ENCODE data around the gene NOTCH2. TPM values are rescaled to one million over a fixed set of nuclear protein-coding genes. Genes with fewer than 3 reads are reported as not detected.
"Not testable (repeated sequence)": the region's sequence is repeated elsewhere in the genome, so short reads cannot be mapped to it uniquely, and the experiment has no call there.

The NOTCH2 gene
- 119 TPM for total RNA-seq

DNA sequence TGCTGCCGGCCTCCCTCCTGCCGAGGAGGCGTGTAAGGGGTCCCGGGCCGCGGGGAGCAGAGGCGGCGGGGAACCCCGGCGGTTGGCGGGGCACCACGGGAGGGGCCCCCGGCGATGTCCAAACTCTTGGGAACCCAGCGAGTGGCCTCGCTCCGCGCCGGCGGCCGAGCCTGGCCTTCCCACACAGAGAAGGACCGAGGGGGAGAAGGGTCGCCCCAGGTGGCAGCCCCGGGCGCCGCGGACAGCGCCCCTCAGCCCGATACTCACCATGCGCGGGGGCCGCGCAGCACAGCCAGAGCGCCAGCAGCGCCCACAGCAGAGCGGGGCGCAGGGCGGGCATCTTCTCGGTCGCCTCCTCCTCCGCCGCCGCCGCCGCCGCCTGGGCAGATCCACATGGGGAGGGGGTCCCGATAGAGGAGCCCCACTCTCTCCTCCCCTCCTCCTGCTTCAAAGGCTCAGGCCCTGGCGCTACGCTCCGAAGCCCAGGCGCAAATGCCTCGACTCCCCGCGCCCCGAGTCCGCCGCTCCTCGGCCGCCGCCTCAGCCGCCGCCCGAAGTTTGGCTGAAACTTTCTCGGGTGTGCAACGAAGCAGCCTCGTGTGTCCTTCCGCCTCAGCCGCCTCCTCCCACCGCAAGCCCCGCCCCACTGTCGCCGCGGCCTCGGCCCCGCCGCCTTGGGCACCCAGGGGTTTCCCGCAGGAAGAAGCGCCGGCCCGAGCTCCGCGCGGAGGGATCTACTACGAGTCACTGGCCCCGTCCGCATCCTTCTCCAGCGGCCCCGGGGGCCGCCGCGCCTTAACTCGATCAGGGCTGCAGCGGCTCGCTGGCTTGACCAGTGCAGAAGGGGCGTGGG, at the start of gene NOTCH2:
NOTCH2 (minus strand) TSS at position 596 of the 853 bp plus-strand sequence; CDS start at position 340, 256 bp downstream.
- DNase-seq (ENCODE audit: low read depth in 2 of 3, low spot score in 2 of 3): peak in 2 of 3 donors; percentile 41 to 59

DNA sequence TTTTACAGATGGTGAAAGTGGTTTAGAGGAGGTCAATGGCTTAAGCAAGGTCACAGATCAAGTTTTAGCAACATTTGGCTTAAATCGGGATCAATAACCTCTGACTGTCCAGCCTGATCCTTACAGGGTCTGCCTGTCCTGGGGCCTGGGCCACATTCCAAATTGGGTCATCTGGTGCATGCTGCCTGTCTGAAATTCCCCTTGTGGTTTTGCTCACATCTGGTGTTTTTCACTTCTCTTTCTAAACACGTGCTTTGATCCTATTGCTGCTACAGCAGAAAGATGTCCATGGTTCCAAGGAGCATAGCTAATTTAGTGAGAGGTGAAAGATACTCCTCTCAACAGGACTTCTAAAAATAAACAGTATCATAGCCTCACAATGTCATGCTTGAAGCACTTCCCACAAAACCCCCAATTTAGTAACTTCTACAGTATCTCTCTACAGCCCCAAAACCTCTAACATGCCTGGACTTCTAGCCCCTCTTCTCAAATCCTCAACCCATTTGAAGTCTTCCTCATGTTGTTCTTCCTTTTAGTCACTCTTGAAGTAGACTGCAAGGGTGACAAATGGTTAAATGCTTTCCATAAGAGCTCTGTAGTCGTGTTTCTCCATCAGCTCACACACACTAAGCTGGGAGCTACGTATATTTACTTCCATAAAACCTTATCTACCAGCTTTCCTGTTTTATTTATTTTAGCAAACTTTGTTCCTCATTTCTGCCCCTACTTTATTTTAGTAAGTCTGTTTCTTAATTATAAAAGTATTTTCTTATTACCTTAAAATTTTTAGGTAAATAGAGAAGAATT, 48.1 kb upstream of the NOTCH2 start:
- DNase-seq (ENCODE audit: low read depth in 2 of 3, low spot score in 2 of 3): peak in 2 of 3 donors; percentile 8 to 17

DNA sequence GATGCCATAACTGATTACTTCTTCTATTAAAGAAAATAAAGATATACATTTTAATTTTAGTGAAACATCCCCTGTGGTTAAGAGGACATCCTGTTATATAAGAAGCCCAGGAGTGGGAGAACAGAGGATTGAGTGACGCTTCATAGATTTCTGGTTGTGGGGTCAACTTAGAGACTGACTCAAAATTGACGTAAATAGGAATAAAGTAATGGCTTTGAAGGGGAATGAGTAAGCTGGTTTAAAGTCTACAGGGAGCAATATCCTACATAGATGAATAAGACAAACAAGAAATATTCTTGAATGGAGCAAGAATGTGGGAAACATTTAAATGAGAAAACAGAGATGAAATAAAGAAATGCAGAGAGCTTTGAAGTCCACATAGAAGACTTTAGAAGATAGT, 46.6 kb upstream of the NOTCH2 start:
- not testable (repeated sequence) for DNase-seq (ENCODE audit: low read depth in 2 of 3, low spot score in 2 of 3)

GRCh38 chr1:120113134-120113533, 43.7 kb upstream of the NOTCH2 start:
- not testable (repeated sequence) for DNase-seq (ENCODE audit: low read depth in 2 of 3, low spot score in 2 of 3)

DNA sequence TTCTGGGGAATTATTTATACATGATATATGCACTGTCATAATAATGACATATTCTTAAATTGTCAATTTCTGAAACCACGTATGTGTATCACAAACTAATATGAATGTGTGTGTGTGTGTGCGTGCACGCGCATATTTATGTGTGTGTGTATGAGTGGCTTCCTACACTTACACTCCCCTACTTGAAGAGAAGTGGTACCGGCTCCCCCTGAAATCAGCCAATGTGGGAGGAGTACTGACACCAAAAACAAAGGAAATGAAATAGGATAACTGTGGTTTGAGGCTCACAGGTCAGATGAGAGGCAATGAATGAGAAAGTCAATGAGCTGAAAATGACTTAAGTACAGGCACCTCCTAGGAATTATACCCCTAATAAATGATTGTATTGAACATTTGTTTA, 42.8 kb upstream of the NOTCH2 start:
- DNase-seq (ENCODE audit: low read depth in 2 of 3, low spot score in 2 of 3): not testable (repeated sequence)

GRCh38 chr1:120111771-120112170, 42.3 kb upstream of the NOTCH2 start:
- not testable (repeated sequence) for DNase-seq (ENCODE audit: low read depth in 2 of 3, low spot score in 2 of 3)

- DNase-seq (ENCODE audit: low read depth in 2 of 3, low spot score in 2 of 3): not testable (repeated sequence)
Observed at GRCh38 chr1:120111008-120111407, 41.5 kb upstream of the NOTCH2 start.

DNA sequence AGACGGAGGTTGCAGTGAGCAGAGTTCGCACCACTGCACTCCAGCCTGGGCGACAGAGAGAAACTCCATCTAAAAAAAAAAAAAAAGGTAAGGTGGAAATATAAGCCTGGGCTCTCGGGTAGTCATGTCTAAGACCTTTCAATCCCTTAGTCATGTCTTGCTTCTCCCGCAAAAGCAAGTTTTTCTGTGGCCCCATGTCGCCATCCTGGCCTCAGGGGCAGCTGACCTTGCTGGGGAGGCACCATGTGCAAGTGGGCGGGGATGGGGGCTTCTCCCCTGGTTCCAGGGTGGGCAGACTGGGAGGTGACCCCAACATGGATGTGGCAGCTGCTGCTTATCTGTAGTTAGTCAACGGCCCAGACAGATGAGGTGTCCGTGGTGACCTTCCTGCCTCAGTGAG, 40.2 kb upstream of the NOTCH2 start:
- not testable (repeated sequence) for DNase-seq (ENCODE audit: low read depth in 2 of 3, low spot score in 2 of 3)

GRCh38 chr1:120109180-120109579, 39.7 kb upstream of the NOTCH2 start:
- DNase-seq (ENCODE audit: low read depth in 2 of 3, low spot score in 2 of 3): not testable (repeated sequence)

DNA sequence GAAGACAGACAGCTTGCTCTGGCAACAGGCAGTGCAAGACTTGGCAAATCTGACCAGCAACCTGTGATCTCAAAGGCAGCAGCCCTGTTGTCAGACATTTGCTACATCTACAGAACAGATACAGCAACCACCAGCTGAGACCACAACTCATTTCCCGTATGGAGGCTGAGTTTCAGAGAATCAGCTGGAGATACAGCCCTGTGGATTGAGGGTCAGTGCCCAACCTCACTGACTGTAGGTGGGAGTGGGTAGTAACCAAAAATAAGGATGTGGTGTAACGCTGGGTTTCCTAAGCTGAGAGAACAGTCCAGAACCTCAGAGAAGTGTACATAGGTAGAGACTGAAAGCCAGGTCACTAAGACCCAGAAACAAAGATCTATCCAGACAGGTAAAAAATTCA, 35.8 kb upstream of the NOTCH2 start:
- not testable (repeated sequence) for DNase-seq (ENCODE audit: low read depth in 2 of 3, low spot score in 2 of 3)

DNA sequence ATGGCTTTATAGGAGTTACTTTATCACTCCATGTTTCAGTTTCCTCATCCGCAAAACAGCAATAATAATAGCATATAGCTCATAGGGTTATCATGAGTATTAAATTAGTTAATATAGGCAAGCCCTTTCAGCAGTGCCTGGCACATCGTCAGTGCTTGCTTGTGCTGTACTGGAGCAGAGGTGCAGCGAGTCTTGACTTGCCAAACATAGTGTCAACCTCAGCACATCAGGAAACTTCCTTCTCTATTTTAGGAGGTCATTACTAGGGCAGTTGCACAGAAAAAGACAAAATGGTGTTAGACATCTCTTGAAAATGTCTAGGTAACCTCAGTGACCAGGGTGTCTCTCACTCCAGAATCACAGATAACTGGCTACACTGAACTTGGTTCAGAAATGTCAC, 34.3 kb upstream of the NOTCH2 start:
- not testable (repeated sequence) for DNase-seq (ENCODE audit: low read depth in 2 of 3, low spot score in 2 of 3)

- not testable (repeated sequence) for DNase-seq (ENCODE audit: low read depth in 2 of 3, low spot score in 2 of 3)
Observed at GRCh38 chr1:120101593-120101992, 32.1 kb upstream of the NOTCH2 start.

- DNase-seq (ENCODE audit: low read depth in 2 of 3, low spot score in 2 of 3): not testable (repeated sequence)
Observed at GRCh38 chr1:120100590-120100989, 31.1 kb upstream of the NOTCH2 start.

DNA sequence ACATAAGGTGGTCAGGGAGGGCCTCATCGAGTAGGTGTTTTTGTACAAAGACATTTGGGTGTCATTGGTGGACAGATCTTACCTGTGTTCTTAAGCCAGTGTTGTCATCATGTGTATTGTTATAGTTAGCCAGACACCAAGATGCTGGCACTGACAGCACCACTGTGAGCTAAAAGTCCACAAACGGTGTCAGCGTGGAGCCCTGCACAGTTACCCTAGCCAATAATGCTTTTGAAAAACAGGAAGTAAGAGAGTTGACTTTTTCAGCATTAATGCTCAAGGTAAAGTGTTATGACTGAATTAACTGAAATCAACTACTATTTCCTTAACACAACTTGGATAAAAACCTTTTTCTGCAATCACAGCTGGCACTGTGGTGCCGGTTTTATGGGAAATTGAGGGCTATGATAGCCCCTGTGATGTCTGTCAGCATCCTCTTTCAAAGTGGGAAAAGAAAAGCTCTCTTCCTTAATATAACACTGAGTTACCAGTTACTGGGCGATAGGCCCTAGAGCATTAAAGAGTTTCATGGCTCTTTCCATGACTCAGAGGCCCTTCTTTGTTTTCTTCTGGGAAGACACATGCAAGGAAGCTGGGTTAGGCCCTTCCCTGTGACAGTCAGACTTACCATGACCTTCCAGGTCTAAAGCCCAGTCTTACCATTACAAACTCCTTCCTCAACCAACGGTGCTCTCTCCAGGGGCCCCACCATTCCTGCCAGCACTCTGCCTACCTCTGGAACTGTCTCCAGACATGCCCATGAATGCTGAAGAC, 29.7 kb upstream of the NOTCH2 start:
- DNase-seq (ENCODE audit: low read depth in 2 of 3, low spot score in 2 of 3): not testable (repeated sequence)

DNA sequence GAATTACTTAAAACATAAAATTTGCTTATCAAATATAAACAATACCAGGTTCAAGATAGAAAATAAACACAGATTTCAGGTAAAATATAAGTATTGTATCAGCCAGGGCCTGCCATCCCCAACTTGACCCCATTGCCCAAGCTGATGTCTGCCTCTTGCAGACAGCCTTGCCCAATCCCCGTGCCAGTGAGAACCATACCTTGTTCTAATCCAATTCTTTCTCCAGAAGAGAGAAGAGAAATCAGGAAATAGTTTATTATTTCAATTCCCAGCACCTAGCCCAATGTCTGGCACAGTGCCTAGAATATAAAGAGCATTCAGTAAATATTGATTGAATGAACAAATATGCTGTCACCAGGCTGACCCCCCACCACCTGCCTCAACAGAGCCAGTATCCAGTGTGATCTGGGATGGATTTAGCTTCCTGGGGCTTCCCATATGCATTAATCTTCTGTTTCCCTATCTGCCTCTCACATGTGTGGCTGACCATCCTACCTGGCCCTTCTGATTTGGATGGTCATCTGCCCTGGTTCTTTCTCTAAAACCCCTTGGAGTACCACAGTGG, 27.6 kb upstream of the NOTCH2 start:
- not testable (repeated sequence) for DNase-seq (ENCODE audit: low read depth in 2 of 3, low spot score in 2 of 3)

DNA sequence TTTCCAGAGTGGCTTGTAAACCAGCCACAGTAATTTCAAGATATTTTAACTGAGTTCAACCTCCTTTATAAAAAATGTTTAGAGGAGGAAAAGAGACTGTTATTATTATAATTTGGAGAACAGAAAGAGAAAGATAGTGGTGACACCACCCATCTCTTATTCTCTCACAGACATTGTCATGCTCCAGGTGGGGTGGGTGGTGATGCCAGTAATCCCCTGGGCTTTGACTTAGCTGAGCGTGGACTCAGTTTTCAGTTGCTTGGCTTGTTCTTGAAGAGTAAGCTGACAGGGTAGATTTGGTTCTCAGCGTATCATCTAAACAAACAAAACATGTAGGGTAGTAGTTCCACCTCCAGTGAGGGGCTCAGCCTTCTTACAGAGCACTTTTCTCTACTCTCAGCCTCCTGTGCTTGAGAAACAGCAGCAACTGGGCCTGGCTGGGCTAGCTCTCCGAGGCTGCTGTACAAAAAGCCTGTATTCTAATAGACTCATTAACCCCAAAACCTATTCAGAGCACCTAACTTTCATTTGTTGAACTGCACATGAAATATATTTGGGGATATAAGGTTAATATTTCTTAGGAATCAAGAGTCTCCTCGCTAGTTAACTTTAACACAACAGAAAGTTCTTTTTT, 24.2 kb upstream of the NOTCH2 start:
- DNase-seq (ENCODE audit: low read depth in 2 of 3, low spot score in 2 of 3): not testable (repeated sequence)

DNA sequence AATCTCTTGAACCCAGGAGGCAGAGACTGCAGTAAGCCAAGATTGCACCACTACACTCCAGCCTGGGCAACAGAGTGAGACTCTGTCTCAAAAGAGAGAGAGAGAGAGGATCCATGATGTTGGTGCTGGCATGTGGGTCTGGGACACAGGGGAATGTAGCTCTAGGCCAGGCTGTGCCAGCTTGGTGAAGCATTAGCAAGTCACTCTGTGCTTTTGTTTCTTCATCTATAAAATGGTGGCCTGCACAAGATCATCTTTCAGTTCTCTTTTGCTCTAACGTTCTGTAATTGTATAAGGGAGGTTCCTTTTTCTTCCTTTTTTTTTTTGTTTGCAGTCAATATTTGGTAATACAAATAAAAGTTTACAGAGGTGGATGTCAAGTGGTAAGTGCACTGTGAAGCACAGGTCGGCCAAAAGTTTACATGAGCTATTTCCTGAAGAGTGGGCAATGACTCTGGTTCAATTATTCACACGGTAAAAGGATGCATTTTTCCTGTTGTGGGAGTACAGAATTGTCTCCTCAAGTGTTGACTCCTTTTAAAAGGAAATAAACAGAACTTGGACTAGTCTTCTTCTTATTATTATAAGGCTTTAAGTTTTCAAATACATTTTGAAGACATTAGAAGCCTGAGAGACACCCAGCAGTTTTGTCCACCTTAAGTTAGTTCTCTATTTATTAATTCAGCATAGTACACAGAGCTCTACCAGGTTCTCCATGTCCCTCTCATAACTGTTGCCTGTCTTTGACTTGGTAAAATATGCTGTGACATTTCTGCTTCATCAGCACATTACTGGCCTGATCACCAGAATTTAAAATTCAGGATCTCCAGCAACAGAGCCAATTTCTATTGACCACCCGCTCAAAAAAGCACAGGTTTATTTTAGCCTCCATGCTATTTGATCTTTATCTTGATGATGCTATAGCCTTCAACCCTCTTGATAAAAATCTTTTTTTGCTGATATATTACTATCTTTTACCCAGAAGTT, 23.1 kb upstream of the NOTCH2 start:
- not testable (repeated sequence) for DNase-seq (ENCODE audit: low read depth in 2 of 3, low spot score in 2 of 3)

DNA sequence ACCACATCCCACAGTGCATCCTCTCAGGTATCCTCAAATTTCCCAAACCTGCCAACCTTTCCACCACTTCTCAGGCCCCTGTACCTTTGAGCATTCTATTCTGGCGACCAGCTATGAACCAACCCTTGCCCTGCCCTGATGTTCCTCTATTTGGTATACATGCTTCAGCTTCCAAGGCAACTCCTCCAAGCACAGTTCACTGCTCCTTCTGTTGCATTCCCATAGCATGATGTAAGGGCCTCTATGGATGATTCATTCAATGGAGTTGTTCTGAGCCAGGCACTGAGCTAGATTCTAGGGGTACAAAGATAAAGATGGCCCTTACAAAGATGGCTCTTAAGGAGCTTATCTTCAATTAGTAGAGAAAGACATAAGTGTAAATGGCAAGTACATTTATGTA, 21.4 kb upstream of the NOTCH2 start:
- not testable (repeated sequence) for DNase-seq (ENCODE audit: low read depth in 2 of 3, low spot score in 2 of 3)

- peak in 2 of 3 donors; percentile 7 to 16 for DNase-seq (ENCODE audit: low read depth in 2 of 3, low spot score in 2 of 3)
Observed at GRCh38 chr1:120087959-120088358, 18.5 kb upstream of the NOTCH2 start.

All from hematopoietic multipotent progenitor cell (in vitro differentiated cells).